HG02623 (cell line): ENCODE data around the gene SMIM13.

ENCODE experiments used
- ATAC-seq: cut with Tn5 transposase; IDR thresholded peaks from one replicate; pipeline ENCODE4 v1.9.1; 2021; ENCODE audit warnings: moderate library complexity; ENCODE audit not compliant: unreplicated experiment

Gene SMIM13

GRCh38 chr6:11185204-11185842 lies 91.7 kb downstream of the SMIM13 start:
- ATAC-seq, result no peak

- ATAC-seq, result no peak
Observed at GRCh38 chr6:11187301-11187700, 93.7 kb downstream of the SMIM13 start.
